GM23248 (cell line): ENCODE results near the gene PLCB3.

ENCODE experiments used
- EZH2 ChIP-seq: fragments of 200-600 bp; sonication (generic); IDR thresholded peaks from 2 replicates; pipeline ENCODE4 v1.6.1; 2018; ENCODE audit warnings: antibody characterized with exemption, mild to moderate bottlenecking; ENCODE audit not compliant: insufficient read depth, poor library complexity, severe bottlenecking
- EZH2phosphoT487 ChIP-seq: fragments of 200-600 bp; sonication (generic); IDR thresholded peaks from 2 replicates; pipeline ENCODE4 v1.6.1; 2018; ENCODE audit warnings: antibody characterized with exemption, moderate library complexity, mild to moderate bottlenecking, low read depth; ENCODE audit not compliant: insufficient read depth

- TF ChIP-seq EZH2 = no peak
- no peak for TF ChIP-seq EZH2phosphoT487
These were observed 20.4 kb upstream of the PLCB3 start for GRCh38 chr11:64230985-64231365.
